GM21447 (cell line): ENCODE results near the gene RPL10L.

Source experiments
- ATAC-seq: cut with Tn5 transposase; IDR thresholded peaks from one replicate; pipeline ENCODE4 v1.9.1; 2021; ENCODE audit not compliant: unreplicated experiment

RPL10L gene

DNA sequence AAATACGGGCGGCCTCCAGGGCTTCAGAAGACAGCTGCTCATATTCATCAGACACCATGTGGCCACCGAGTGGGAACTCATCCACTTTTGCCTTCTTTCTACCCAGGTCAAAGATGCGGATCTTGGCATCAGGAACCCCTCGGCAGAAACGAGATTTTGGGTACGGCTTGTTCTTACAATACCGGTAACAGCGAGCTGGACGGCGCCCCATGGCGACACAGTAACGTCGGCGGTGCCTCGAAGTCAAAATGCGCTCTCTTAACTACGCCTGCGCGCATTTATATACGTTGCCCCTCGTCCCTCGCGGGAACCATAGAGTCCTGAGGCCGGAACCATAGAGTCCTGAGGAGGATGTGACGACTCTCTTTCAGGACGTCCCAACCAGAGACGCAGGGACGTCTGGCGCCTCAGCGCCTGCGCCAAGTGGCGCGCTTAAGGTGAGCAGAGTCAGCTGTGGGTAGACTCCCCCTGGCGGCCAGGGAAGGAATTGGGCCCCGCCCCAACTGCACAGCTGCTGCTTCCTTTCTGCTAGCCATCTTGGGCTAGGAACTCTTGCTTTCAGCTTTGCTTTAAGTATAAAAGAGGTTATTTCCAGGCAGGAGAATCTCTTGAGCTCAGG, at the start of gene RPL10L:
TSS of gene RPL10L (minus strand) at position 256 of the 619 bp plus-strand sequence. CDS start at position 211, 45 bp downstream.
- ATAC-seq, result no peak

DNA sequence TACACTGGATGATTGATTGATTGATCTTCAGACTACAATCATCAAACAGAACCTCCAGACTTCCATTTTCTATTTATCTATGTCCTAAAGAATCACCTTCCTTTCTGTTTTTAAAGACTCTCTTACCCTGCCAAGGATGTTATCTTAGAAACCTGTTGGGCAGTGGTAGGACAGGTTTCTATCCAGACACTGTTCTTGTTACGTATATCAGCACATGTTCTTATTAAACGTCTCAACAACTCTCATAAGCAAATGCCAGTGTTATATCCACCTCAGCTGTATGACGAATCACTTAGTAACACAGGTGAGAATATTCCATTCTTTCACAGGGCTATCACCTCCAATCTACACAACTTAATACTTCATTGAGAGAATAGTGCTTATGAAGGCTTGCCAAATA, 40.2 kb upstream of the RPL10L start:
- no peak for ATAC-seq

DNA sequence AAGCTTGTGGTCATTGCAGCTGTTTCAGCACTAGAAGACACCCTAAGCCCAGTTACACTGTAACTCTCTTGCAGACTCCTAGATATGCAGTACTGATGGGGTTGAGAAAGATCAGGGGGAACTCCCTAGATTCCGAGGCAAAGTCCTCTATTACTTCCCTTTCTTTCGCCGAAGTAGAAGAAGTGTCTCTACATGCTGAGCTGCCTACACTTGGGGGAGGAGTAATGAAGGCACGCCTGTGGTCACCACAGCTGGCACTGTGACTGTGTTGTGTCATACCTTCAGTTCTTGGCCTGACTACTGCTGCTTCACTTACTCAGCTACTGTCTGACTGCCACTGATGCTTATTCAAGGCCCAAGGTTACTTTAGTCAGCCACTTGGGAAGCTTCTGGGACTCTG, 35.1 kb upstream of the RPL10L start:
- ATAC-seq, result no peak

DNA sequence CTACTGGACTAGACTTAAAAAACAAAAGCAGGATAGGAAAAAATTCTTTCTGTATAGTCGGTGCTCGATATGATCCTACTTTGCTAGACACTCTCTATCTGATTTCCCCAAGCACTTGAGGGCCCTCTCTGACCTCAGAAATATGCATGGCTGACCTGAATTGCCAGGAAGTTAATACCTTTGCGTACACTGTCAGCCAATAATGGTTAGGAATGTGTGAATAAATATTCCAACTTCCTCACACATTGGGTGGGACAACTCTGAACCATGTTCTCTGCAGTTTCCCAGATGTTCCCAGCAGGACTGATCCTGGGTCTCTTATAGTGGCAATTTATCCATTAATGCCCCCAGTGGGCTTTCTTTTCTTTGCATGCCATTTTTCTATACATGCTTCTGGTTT, 20.5 kb upstream of the RPL10L start:
- ATAC-seq, result no peak

DNA sequence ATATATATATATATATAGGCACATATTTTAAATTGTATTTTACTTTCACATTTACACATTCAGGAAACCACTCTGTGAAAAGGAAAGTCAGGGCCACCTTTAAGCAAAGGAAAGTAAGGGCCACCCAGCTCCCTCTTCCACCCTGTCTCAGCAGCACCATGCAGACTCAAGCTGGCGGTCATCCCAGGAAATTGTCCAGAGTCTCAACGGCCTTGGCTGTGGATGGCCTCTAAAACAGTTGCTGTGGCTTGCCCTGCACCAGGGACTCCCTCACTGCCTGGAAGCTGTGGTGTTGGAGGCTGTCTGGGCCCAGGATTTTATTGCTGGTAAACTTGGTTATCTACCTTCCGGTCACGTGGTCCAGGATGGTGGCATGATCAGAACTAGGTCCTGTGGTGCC, 11.8 kb upstream of the RPL10L start:
- no peak for ATAC-seq

DNA sequence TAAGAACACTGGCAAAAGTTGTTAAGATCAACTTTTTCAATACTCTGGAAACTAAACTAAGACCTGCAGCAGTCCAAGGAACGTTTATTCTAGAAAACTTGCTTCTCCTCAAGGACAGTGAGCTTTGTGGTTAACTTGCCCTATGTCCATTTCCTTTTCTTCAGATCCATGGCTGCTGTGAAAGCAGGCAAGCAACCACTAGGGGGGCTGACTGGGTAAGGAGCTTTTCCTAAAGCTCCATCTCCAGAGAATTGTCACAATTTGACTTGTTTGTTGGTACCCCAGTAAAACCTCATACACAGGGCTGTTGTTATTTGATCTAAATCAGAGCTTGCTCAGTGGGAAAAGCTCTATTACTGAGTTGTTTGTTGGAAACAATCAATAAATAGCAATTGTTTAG, 10.1 kb upstream of the RPL10L start:
- ATAC-seq, result no peak

DNA sequence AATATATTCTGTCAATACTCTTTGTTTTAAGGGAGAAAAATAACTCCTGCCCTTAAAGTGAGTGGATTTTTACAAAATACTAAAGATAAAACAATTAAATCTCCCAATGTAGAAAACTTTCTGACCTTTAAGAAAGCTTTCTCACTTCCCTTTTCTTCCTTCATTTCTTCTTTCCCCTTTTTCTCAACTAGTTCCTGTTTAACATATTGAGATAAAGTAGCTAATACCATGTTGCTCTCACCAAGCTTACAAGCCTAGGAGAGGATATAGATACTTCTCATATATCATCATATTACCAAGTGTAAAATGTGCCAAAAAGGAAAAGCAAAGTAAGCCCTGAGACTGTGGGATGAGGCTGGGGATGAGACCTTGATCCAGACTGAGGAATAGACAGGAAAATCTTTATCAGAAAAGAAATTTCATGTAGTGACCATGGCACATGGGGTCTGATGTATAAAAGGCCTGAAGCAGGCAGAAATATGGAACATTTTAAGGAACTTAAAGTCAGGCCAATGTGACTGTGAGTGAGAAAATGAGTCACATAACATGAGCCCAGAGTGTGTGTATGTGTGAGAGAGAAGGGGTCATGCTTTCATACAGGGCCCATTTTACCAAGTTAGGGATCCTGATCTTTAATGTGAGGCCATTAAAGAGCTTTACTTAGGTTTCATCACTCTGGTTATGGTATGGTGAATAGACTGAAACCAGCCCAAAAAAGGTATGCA, 1.6 kb upstream of the RPL10L start:
- no peak for ATAC-seq

DNA sequence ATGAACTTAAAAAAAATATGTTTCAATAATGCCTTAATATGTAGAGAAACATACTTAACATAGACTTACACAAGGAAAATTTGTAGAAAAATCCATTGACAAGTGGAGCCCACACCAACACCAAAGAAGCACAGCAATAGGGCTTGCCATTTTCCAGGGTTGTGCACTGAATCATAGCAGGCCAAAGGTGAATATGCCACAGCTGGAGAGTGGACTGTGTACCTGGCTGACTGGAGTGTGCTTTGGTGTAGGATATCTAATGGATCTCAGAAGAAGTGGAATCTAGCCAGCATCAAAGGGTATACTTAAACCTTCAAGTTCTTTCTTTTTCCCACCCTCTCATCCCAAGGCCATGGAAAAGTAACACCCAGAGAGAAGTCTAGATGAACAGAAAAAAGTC, 4.8 kb downstream of the RPL10L start:
- no peak for ATAC-seq

DNA sequence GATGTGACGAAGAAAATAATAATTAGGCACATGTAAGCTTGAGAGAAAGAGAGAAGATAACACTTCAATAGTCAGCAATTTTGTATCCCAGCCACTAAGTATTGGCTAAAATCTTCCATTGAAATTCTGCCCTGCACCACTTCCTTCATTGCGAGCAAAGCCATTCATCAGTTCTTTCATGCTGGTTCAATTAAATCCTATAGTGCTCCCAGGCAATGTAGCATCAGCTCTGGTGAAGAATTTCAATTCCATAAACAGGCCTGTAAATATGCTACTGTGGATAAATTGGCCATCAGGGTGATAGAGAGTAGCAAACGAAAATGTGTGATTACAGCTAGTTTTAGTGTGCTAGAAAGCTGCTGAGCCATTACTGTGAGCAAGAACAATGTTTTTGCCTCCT, 24.7 kb downstream of the RPL10L start:
- no peak for ATAC-seq
